GM08714 (cell line): Measurements from ENCODE around the gene TGFB1I1.
A peak's percentile ranks its signal among the peaks of the same experiment; 100 is the strongest.

Experiments used
- H3K4me3 ChIP-seq: fragments of 200-500 bp; sonication (Bioruptor generic); 2 replicates; pipeline ENCODE4 v1.5.1; 2014; ENCODE audit warnings: mild to moderate bottlenecking, low read length, inconsistent platforms
- ZNF274 ChIP-seq: IDR thresholded peaks from 2 replicates; pipeline ENCODE4 v1.6.1; 2012; ENCODE audit warnings: mild to moderate bottlenecking, low read depth, low read length

Gene TGFB1I1

GRCh38 chr16:31484491-31485171 lies 12.7 kb downstream of the TGFB1I1 start:
- TF ChIP-seq ZNF274 = no peak
- no peak overlapping the region for H3K4me3 ChIP-seq

- no peak for TF ChIP-seq ZNF274
- no peak overlapping the region for H3K4me3 ChIP-seq
Observed at GRCh38 chr16:31485571-31485970, 13.6 kb downstream of the TGFB1I1 start.

GRCh38 chr16:31486045-31486444 lies 14.1 kb downstream of the TGFB1I1 start:
- TF ChIP-seq ZNF274 = no peak
- no peak overlapping the region for H3K4me3 ChIP-seq

- TF ChIP-seq ZNF274 = no peak
- peak overlapping the region; percentile 37; the same call in 1 of the 2 replicates for H3K4me3 ChIP-seq
Observed at GRCh38 chr16:31487071-31487719, 15.2 kb downstream of the TGFB1I1 start.

DNA sequence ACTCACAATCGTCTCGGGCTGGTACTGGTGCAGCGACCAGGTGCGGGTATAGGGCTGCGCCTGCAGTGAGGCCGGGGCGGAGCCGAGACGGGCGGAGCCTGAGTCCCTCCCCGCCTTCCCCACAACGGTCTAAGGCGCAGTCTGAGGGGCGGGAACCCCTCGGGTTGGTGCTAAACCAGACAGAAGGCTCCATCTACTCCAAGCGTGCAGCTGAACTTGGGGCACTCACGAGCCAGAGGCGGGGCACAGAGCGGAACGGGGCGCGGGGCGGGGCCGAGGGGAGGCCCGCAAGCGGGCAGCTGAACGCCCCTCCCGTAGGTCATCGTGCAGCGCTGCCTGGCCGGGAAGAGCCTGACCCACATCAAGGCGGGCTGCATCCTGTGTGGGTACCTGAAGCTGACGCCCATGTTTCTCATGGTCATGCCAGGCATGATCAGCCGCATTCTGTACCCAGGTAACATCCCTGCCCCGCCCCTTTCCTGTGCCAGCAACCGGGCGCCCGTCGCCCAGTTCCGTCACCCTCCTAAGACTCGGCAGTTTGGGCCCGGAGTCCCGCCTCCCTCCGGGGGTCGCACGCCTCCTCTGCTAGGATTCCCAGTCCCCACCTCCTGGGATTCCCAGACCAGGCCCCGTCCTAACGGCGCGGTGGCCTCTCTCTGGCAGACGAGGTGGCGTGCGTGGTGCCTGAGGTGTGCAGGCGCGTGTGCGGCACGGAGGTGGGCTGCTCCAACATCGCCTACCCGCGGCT lies 15.9 kb downstream of the TGFB1I1 start:
- TF ChIP-seq ZNF274 = no peak
- peak overlapping the region; percentile 37; the same call in 1 of the 2 replicates for H3K4me3 ChIP-seq

GRCh38 chr16:31488468-31489297 lies 16.7 kb downstream of the TGFB1I1 start:
- no peak overlapping the region for H3K4me3 ChIP-seq
- no peak for TF ChIP-seq ZNF274

- no peak overlapping the region for H3K4me3 ChIP-seq
- no peak for TF ChIP-seq ZNF274
Observed at GRCh38 chr16:31489298-31489564, 17.3 kb downstream of the TGFB1I1 start.

DNA sequence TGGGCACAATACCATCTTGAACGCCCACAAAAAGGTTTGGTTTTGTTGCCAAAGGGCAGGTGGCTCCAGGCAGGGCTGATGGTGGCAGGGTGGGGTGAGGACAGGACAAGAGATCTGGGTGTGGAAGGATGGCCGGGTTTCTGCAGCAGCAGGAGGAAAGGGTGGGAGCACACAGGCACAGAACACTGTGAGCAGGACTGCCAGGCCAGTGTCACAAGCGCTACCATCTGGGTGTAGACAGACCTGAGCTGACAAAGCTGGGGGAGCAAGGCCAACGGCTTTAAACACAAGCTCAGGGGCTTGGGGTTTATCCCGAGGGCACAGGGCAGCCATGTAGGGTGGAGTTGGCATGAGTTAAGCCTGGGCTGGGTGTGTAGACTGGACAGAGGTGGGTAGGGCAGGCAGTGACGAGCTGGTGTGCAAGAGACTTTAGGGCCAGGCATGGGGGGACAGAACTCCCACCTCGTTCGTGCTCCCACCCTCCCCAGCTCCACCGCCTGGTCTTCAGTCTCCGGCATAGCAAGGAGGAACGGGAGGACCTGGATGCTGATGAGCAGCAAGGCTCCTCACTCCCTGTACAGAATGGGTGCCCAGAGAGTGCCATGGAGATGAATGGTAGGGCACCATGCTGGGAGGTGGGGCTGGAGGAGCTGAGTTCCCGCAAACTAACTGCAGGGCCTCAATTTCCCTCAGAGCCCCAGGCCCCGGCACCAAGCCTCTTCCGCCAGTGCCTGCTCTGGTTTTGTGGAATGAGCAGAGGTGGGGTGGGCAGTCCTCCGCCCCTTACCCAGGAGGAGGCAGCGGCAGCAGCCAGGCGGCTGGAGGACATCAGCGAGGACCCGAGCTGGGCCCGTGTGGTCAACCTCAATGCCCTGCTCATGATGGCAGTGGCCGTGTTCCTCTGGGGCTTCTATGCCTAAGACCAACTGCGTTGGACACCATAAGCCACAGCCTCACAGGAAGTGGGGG lies 17.9 kb downstream of the TGFB1I1 start:
- no peak for TF ChIP-seq ZNF274
- no peak overlapping the region for H3K4me3 ChIP-seq

DNA sequence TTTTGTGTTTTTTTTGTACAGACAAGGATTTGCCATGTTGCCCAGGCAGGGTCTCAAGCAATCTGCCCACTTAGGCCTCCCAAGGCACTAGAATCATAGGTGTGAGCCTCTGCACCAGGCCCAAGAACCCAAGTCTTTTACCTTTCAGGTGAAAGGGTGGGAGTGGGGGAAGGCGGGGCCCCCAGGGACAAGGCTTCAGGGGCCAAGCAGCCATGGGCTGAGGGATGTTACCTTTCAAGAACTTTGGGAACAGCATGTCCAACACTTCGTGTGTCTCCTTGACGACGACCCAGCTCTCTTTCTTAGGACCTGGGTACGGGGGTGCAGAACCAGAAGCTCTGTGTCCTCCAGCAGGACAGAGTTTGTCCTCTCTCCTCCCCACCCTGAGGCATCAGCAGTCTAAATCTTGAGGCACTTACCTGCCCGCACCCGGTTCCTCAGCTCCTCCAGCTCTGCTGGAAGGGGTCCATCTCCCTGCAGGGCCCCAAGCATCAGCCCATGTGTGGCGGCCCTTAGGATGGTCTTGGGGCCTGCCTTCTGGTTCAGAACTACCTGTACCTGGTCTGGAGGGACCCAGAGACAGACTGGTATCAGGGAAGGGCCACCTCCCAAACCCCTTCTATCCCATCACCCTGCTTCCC lies 19.9 kb downstream of the TGFB1I1 start:
- no peak for TF ChIP-seq ZNF274
- H3K4me3 ChIP-seq = no peak overlapping the region

DNA sequence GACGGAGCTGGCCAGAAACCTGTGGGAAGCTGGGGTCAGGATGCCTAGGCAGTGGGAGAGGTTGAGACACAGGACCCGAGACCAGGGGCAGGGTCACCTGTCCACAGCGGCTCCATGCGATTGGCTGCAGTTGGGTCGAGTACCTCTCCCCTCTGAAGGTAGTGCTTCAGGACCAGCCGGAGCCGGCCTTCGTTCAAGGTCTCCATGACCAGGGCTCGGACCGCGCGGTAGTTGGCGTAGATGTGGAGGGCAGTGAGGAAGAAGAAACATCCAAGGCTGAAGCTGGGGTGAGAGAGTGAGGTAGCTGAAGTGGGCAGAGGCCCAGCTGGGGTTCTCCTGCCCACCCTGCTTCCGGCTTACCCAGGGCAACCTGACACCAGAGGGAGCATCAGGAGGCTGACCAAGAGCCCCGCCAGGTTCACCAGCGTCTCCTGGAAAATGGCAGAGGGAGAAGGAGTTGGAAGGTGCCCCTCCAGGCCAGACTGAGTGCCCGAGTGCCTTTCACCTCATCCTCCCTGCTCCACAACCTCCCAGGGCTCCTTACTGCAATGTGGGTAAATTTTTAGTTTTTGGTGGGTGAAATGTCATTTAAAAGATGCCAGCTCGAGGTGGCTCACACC lies 21.7 kb downstream of the TGFB1I1 start:
- no peak overlapping the region for H3K4me3 ChIP-seq
- no peak for TF ChIP-seq ZNF274

DNA sequence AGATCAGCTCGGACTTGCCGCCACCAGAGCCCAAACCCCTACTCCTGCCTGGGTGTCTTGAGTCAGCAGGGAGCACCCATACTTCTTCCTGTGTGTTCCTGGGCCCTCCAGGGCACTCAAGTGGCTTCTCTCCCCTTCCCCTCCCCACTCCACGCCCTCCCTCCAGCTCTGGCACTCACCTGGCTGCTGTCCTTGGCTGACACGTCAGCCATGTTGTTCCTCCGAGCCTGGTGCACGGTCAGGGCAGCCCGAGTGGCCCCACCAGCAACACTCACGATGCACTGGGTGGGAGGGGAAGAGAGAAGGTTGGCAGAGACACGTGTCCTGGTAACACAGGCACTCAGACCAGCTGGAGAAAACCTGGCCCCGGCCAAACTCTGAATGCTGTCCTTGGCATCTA lies 24.7 kb downstream of the TGFB1I1 start:
- no peak for TF ChIP-seq ZNF274
- H3K4me3 ChIP-seq = no peak overlapping the region

- no peak overlapping the region for H3K4me3 ChIP-seq
- no peak for TF ChIP-seq ZNF274
Observed at GRCh38 chr16:31498493-31498892, 26.5 kb downstream of the TGFB1I1 start.
